HG03378 (cell line): ENCODE data around the gene TMEM131.
"Not testable (repeated sequence)": the region's sequence is repeated elsewhere in the genome, so short reads cannot be mapped to it uniquely, and the experiment has no call there.

Source experiments
- ATAC-seq: cut with Tn5 transposase; IDR thresholded peaks from one replicate; pipeline ENCODE4 v1.9.1; 2021; ENCODE audit warnings: mild to moderate bottlenecking, moderate library complexity; ENCODE audit not compliant: unreplicated experiment

Gene TMEM131

GRCh38 chr2:97995734-97996624, at the start of gene TMEM131:
TMEM131 (minus strand) TSS chr2:97995948; CDS start chr2:97995662, 286 bp downstream.
- ATAC-seq, result peak; percentile 57

GRCh38 chr2:98044730-98045129, 49.0 kb upstream of the TMEM131 start:
- ATAC-seq, result not testable (repeated sequence)

GRCh38 chr2:98043101-98043500, 47.4 kb upstream of the TMEM131 start:
- ATAC-seq, result no peak

- ATAC-seq, result no peak
Observed at GRCh38 chr2:98040331-98040939, 44.7 kb upstream of the TMEM131 start.

- ATAC-seq, result no peak
Observed at GRCh38 chr2:98039085-98039756, 43.5 kb upstream of the TMEM131 start.

GRCh38 chr2:98037666-98038336, 42.1 kb upstream of the TMEM131 start:
- no peak for ATAC-seq

- no peak for ATAC-seq
Observed at GRCh38 chr2:98037206-98037605, 41.5 kb upstream of the TMEM131 start.

- no peak for ATAC-seq
Observed at GRCh38 chr2:98036349-98037000, 40.7 kb upstream of the TMEM131 start.

GRCh38 chr2:98034745-98035144, 39.0 kb upstream of the TMEM131 start:
- no peak for ATAC-seq

- no peak for ATAC-seq
Observed at GRCh38 chr2:98032086-98032485, 36.3 kb upstream of the TMEM131 start.

- no peak for ATAC-seq
Observed at GRCh38 chr2:98029718-98030222, 34.0 kb upstream of the TMEM131 start.

- ATAC-seq, result no peak
Observed at GRCh38 chr2:98028931-98029717, 33.4 kb upstream of the TMEM131 start.

GRCh38 chr2:98028101-98028561, 32.4 kb upstream of the TMEM131 start:
- ATAC-seq, result no peak

- ATAC-seq, result peak; percentile 36
Observed at GRCh38 chr2:98027538-98027937, 31.8 kb upstream of the TMEM131 start.

- ATAC-seq, result peak; percentile 85
Observed at GRCh38 chr2:98026927-98027522, 31.3 kb upstream of the TMEM131 start.

- ATAC-seq, result no peak
Observed at GRCh38 chr2:98026292-98026691, 30.5 kb upstream of the TMEM131 start.

- ATAC-seq, result no peak
Observed at GRCh38 chr2:98025481-98026037, 29.8 kb upstream of the TMEM131 start.

- not testable (repeated sequence) for ATAC-seq
Observed at GRCh38 chr2:98022067-98022466, 26.3 kb upstream of the TMEM131 start.
